Coronary artery (tissue), 2 donors: ENCODE data around the gene SGO2.

Experiments used
- DNase-seq: peaks from one replicate; pipeline ENCODE4 v3.0.0-alpha.2; 2017; ENCODE audit warnings: low spot score
- H3K27ac ChIP-seq, 2 donors: fragments of 200-600 bp; sonication (generic); one replicate each; pipeline ENCODE4 v1.5.1; 2016 to 2019
- H3K4me3 ChIP-seq: fragments of 200-600 bp; sonication (generic); 2 replicates; pipeline ENCODE4 v1.5.1; 2016; ENCODE audit warnings: mild to moderate bottlenecking, moderate library complexity
- CTCF ChIP-seq: fragments of 200-600 bp; sonication (generic); IDR thresholded peaks from one replicate; pipeline ENCODE4 v1.5.1; 2019; ENCODE audit warnings: antibody characterized with exemption

SGO2 gene

GRCh38 chr2:200484934-200485333 lies 41.1 kb upstream of the SGO2 start:
- DNase-seq: no peak
- Histone ChIP-seq H3K4me3 (no peak overlapping the region), H3K27ac (no peak overlapping the region)
- no peak for TF ChIP-seq CTCF

- DNase-seq: no peak
- no peak overlapping the region for H3K27ac ChIP-seq
- no peak for TF ChIP-seq CTCF
- H3K4me3 ChIP-seq: no peak overlapping the region
Measured at GRCh38 chr2:200486529-200486928, 39.5 kb upstream of the SGO2 start.

- H3K4me3 ChIP-seq: no peak overlapping the region
- DNase-seq: no peak
- no peak for TF ChIP-seq CTCF
Measured at GRCh38 chr2:200488169-200488568, 37.8 kb upstream of the SGO2 start.

GRCh38 chr2:200490001-200490400 lies 36.0 kb upstream of the SGO2 start:
- no peak for DNase-seq
- Histone ChIP-seq H3K4me3 (no peak overlapping the region), H3K27ac (no peak overlapping the region)
- TF ChIP-seq CTCF: no peak

More at GRCh38 chr2:200488169-200488568, 37.8 kb upstream of the SGO2 start:
- no peak overlapping the region for H3K27ac ChIP-seq

- no peak for TF ChIP-seq CTCF
- DNase-seq: no peak
- no peak overlapping the region for H3K27ac ChIP-seq
- no peak overlapping the region for H3K4me3 ChIP-seq
Measured at GRCh38 chr2:200492656-200493055, 33.4 kb upstream of the SGO2 start.

GRCh38 chr2:200494048-200494447 lies 32.0 kb upstream of the SGO2 start:
- Histone ChIP-seq H3K4me3 (no peak overlapping the region), H3K27ac (no peak overlapping the region)
- TF ChIP-seq CTCF: no peak
- DNase-seq: no peak

GRCh38 chr2:200496696-200497095 lies 29.3 kb upstream of the SGO2 start:
- Histone ChIP-seq H3K27ac (no peak overlapping the region), H3K4me3 (no peak overlapping the region)
- no peak for TF ChIP-seq CTCF
- no peak for DNase-seq
